ENCODE data around the gene DIAPH2. TPM values are rescaled to one million over a fixed set of nuclear protein-coding genes. Genes with fewer than 3 reads are reported as not detected.

Gene DIAPH2
- total RNA-seq, 4 donors from 2014 or later = 12.1 to 41.6 (median 29.1) TPM

DNA sequence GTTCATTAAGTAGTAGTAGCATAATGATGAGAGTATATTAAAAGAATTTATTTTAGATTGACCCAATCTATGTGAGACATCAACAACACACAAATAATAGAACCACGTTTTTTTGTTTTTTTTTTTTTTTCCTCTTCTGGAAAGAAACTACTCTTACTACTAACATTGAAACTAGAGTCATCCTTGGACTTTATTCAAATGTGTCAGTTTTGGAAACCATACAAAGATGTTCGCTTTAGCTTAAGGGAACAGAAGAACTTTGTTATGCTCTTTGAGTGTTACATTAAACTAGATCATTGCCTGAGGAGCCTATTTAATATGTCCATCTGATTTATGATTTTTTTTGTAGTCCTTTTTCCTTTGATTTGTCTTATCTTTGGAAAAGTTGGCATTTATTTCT lies 365.8 kb downstream of the DIAPH2 start:
- no peak for DNase-seq
- Histone ChIP-seq H3K27me3 (no peaks in the 10 kb centered on the region), H3K4me1 (no peaks in the 10 kb centered on the region), H3K27ac (no peak overlapping the region), H3K4me3 (no peak overlapping the region), H3K36me3 (no peaks in the 10 kb centered on the region), H3K9me3 (no peaks in the 10 kb centered on the region)
- TF ChIP-seq POLR2A (IDR thresholded peaks at IDR 0.05) = no peak
- TF ChIP-seq, protein P1, sequence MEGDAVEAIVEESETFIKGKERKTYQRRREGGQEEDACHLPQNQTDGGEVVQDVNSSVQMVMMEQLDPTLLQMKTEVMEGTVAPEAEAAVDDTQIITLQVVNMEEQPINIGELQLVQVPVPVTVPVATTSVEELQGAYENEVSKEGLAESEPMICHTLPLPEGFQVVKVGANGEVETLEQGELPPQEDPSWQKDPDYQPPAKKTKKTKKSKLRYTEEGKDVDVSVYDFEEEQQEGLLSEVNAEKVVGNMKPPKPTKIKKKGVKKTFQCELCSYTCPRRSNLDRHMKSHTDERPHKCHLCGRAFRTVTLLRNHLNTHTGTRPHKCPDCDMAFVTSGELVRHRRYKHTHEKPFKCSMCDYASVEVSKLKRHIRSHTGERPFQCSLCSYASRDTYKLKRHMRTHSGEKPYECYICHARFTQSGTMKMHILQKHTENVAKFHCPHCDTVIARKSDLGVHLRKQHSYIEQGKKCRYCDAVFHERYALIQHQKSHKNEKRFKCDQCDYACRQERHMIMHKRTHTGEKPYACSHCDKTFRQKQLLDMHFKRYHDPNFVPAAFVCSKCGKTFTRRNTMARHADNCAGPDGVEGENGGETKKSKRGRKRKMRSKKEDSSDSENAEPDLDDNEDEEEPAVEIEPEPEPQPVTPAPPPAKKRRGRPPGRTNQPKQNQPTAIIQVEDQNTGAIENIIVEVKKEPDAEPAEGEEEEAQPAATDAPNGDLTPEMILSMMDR (IDR thresholded peaks at IDR 0.05 in 4 of 5, conservative IDR thresholded peaks at IDR 0.05 in 1 of 5) = no peak
- in situ Hi-C loops (cut with MboI; ENCODE audit: low sequenced_read_pairs in 4 of 4) (no loop called here), intact Hi-C loops (cut with DNase I; ENCODE audit: low total_unique reads) (no loop called here)
- no peak for ATAC-seq

DNA sequence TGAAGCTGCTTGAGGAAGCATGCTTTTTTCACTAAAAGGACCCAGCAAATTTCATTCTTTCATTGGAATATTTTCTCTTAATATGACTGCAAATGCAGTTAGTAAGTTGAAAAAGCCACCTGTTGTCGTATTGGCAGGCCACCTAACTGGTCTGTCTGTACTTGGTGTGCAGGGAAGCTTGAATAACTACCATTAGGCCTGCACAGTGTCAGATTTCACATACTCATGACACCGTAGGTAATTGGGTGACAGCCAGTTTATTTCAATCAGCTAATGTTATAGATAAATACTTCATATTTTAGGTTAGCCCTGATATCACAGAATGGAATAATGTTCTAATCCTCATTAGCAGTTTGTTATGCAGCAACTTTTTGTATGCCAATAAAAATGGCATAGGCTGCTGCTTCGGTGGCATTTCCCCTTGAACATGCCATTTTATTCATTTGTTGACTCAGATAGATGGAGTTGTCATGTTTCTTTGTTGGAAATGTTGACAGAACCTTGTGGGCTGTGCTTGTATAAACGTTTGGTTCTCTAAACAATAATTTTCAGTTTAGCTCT lies 372.8 kb downstream of the DIAPH2 start:
- Histone ChIP-seq H3K4me3 (no peak overlapping the region), H3K27ac (no peak overlapping the region), H3K36me3 (no peaks in the 10 kb centered on the region), H3K9me3 (no peaks in the 10 kb centered on the region), H3K27me3 (no peaks in the 10 kb centered on the region), H3K4me1 (no peaks in the 10 kb centered on the region)
- ATAC-seq (no peak), DNase-seq (no peak)
- no peak for TF ChIP-seq POLR2A (IDR thresholded peaks at IDR 0.05)
- TF ChIP-seq, protein P1 (IDR thresholded peaks at IDR 0.05 in 4 of 5, conservative IDR thresholded peaks at IDR 0.05 in 1 of 5) = no peak
- intact Hi-C loops (cut with DNase I; ENCODE audit: low total_unique reads) (no loop called here), in situ Hi-C loops (cut with MboI; ENCODE audit: low sequenced_read_pairs in 4 of 4) (no loop called here)

DNA sequence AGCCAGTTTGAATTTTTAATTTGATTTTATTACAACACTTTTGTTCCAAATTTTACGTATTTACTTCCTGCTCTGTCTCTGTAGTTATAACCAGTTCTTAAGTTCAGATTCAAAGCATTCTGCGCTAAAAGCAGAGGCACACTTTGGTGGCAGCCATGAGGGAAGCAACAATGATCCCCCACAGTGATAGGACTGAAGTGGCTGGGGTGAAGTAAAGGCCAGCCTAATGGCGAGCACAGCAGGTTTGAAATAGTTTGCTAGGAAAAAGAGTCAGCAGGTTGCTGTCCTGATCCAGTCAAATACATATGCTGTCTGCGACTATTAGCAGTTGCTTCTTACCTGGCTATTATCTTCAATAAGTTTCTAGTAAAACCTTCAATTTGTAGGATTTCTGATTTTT lies 375.4 kb downstream of the DIAPH2 start:
- Histone ChIP-seq H3K36me3 (no peaks in the 10 kb centered on the region), H3K4me1 (no peaks in the 10 kb centered on the region), H3K27ac (no peak overlapping the region), H3K9me3 (no peaks in the 10 kb centered on the region), H3K27me3 (no peaks in the 10 kb centered on the region), H3K4me3 (no peak overlapping the region)
- in situ Hi-C loops (cut with MboI; ENCODE audit: low sequenced_read_pairs in 4 of 4) (no loop called here), intact Hi-C loops (cut with DNase I; ENCODE audit: low total_unique reads) (no loop called here)
- TF ChIP-seq, protein P1 (IDR thresholded peaks at IDR 0.05 in 4 of 5, conservative IDR thresholded peaks at IDR 0.05 in 1 of 5) = no peak
- no peak for TF ChIP-seq POLR2A (IDR thresholded peaks at IDR 0.05)
- no peak for ATAC-seq
- no peak for DNase-seq

DNA sequence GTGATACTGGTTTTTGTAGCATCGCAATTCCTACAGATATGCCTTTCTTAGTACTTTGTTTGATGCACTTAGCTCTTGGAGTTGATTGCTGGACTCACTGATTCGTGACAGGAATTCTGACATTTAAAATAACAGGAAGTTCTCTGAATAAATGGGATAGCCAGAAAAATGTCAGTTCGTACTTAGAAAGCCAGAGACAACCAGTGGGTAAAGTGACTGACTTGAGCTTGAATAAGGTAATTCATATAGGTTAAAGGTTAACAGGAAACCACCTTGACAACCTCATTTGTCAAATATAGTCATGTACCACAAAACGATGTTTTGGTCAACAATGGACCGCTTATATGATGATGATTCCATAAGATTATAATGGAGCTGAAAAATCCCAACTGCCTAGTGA lies 380.4 kb downstream of the DIAPH2 start:
- no peaks in the 10 kb centered on the region for H3K27me3 ChIP-seq
- no peak overlapping the region for H3K27ac ChIP-seq
- H3K36me3 ChIP-seq = no peaks in the 10 kb centered on the region
- intact Hi-C loops (cut with DNase I; ENCODE audit: low total_unique reads) = no loop called here
- H3K4me1 ChIP-seq = no peaks in the 10 kb centered on the region
- ATAC-seq = no peak
- in situ Hi-C loops (cut with MboI; ENCODE audit: low sequenced_read_pairs in 4 of 4) = no loop called here
- no peak for DNase-seq
- no peaks in the 10 kb centered on the region for H3K9me3 ChIP-seq
- TF ChIP-seq, protein P1 (IDR thresholded peaks at IDR 0.05 in 4 of 5, conservative IDR thresholded peaks at IDR 0.05 in 1 of 5) = no peak
- no peak for TF ChIP-seq POLR2A (IDR thresholded peaks at IDR 0.05)
- no peak overlapping the region for H3K4me3 ChIP-seq

DNA sequence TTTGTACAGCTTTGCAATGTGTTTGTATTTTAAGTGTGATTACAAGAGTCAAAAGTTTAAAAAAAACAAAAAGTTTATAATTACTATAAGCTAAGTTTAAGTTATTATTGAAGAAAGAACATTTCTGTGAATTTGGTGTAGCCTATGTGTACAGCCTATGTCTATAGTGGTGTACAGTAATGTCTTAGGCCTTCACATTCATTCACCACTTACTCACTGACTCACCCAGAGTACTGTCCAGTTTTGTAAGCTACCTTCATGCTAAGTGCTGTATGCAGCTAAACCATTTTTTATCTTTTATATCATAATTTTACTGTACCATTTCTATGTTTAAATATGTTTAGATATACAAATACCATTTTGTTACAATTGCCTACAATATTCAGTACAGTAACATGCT lies 381.3 kb downstream of the DIAPH2 start:
- Histone ChIP-seq H3K4me3 (no peak overlapping the region), H3K9me3 (no peaks in the 10 kb centered on the region), H3K27me3 (no peaks in the 10 kb centered on the region), H3K27ac (no peak overlapping the region), H3K4me1 (no peaks in the 10 kb centered on the region), H3K36me3 (no peaks in the 10 kb centered on the region)
- TF ChIP-seq POLR2A (IDR thresholded peaks at IDR 0.05) = no peak
- TF ChIP-seq, protein P1 (IDR thresholded peaks at IDR 0.05 in 4 of 5, conservative IDR thresholded peaks at IDR 0.05 in 1 of 5) = no peak
- DNase-seq (no peak), ATAC-seq (no peak)
- in situ Hi-C loops (cut with MboI; ENCODE audit: low sequenced_read_pairs in 4 of 4) = no loop called here
- intact Hi-C loops (cut with DNase I; ENCODE audit: low total_unique reads) = no loop called here
